DMS153 treated with DMSO at 0.1 percent for 48 hours (cell line): ENCODE measurements around the gene SMAD9.
"Not testable (repeated sequence)": the region's sequence is repeated elsewhere in the genome, so short reads cannot be mapped to it uniquely, and the experiment has no call there.

Experiments used
- DNase-seq: peaks from one replicate; lab custom pipeline; 2025; ENCODE audit not compliant: unreplicated experiment; lab: John Stamatoyannopoulos, UW

SMAD9 gene

DNA sequence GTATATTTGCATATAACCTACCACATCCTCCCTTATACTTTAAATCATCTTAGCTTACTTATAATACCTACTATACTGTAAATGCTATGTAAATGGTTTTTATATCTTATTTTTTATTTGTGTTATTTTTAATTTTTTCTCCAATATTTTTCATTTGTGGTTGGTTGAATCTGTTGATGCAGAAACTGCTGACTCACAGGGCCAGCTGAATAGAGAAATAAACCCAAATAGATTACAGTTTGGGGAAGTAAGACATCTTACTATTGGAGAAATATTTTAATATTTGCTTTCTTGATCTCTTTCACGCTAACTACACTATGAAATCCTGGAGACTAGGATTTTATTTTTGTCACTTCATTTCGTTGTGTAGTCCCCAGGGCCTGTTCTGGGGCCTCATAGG is 7.1 kb downstream of the SMAD9 start:
- DNase-seq = no peak

DNA sequence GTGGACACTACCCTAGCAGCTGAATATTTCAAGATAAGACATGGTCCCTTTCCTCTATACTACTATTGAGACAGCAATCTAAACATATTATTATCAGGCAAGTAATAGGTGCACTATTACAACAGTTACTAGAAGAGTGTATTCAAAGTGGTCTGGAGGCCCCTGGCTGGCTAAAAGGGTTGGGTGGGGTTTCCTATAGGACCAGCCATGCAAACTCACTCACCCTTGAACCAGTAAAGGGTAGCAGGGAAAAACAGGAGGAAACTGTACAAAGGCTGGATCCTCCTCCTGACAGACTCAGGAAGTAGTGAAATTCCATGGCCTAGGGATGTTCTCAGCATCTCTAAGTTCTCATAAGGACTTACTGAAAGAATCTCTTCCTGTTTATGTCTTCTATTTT is 7.7 kb downstream of the SMAD9 start:
- DNase-seq = no peak

- DNase-seq = no peak
Observed at GRCh38 chr13:36910545-36910944, 9.5 kb downstream of the SMAD9 start.

GRCh38 chr13:36907821-36908220 is 12.2 kb downstream of the SMAD9 start:
- DNase-seq = no peak

DNA sequence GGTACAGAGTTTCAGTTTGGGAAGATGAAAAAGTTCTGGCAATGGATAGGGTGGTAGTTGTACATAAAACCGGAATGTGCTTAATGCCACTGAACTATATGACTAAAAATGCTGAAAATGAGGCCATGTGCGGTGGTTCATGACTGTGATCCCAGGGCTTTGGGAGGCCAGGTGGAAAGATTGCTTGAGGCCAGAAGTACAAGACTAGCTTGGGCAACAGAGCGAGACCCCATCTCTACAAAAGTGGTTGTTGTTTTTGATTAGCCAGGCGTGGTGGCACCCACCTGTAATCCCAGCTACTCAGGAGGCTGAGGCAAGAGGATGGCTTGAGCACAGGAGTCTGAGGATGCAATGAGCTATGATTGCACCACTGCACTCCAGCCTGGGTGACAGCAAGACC is 12.8 kb downstream of the SMAD9 start:
- no peak for DNase-seq

GRCh38 chr13:36905944-36906343 is 14.1 kb downstream of the SMAD9 start:
- DNase-seq = no peak

DNA sequence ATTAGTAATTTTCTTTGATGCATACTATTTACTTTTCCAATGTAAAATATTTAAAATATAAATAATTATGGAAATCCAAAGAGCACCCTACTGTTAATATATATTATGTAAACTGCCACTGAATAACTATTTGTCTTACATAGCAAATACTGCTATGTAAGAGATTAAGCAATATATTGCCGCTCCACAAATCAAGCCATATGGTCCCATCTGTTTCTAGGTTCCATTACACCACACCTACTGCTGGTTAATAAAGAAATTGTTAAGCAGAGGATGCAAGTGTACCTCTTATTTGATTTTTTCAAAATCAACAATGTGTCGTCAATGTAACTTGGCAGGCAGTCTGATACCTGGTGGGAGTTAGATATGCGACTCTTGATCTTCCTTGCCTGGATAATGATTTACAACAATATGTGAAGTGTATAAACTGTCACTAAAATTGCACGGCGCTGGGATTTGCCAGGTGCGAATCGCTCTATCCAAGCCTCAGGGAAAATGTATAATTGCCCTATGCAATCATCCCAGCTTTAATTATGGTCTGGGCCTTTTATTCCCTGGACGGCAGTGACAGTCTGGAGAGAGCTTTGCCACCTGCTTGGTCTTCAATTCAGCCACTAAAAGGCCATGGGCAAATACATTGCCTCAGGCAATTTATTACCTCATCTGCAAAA is 16.0 kb downstream of the SMAD9 start:
- DNase-seq = peak; percentile 98

- no peak for DNase-seq
Observed at GRCh38 chr13:36897054-36897616, 22.9 kb downstream of the SMAD9 start.

DNA sequence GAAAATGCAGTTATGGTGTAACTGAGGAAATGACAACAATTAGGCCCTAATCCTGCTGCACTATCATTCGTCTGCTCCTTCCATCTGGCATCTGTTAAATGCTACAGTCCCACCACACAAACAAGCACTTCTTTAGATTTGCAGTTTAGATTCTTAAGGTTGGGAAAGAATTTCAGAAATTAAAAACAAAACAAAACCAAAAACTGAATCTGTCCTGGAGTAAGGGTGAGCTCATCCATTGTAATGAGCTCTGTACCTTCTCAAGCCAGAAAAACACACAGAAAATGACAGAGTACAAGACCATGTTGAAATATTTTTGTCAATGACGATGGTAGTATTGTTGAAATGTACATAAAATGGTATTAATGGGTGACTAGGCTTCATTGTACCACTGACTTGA is 28.3 kb downstream of the SMAD9 start:
- DNase-seq = no peak

DNA sequence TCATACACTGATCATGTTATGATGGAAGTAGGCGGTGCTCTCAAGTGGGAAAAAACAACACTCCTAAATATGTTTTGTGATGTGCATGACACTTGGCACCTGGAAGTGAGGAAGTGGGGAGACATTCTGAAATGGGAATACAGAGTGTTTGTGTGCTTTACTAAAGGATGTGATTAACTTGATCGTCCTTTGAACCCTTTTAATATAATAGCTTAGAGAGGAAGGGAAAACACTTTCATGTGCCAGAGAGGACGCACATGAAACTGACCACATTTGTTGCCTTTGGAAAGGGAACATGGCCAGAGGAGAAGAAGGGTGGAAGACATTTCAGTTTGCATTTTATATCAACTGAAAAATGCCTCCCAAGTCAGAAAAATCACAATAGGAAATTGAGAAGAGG is 31.4 kb downstream of the SMAD9 start:
- peak; percentile 52 for DNase-seq

DNA sequence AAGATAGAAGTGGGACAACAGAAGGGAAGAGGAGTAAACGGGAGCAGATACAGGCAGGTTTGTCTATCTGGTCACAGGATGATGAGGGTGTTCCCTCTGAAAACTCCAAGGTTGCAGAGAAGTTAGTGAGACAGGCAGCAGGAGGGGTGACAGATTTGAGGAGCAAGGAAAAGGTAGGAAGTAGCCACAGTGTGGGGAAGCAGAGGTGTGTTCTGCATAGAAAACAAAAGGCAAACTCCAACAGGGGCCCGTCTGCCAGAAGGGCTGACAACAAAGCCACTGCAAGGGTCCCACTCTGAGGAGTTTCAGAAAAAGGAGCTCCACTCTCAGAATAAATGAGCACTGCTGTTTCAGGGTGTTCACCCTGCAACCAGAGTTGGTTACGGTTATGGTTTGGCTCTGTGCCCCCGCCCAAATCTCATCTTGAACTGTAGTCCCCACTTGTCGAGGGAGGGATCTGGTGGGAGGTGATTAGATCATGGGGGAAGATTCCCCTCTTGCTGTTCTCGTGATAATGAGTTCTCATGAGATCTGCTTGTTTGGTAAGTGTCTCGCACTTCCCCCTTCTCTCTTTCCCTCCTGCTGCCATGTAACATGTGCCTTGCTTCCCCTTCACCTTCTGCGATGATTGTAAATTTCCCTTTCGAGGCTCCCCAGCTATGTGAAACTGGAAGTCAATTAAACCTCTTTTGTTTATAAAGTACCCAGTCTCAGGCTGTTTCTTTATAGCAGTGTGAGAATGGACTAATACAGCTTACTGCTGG is 32.1 kb downstream of the SMAD9 start:
- no peak for DNase-seq

GRCh38 chr13:36885901-36886300 is 34.1 kb downstream of the SMAD9 start:
- DNase-seq = no peak

- no peak for DNase-seq
Observed at GRCh38 chr13:36884235-36884634, 35.8 kb downstream of the SMAD9 start.

- no peak for DNase-seq
Observed at GRCh38 chr13:36883824-36884223, 36.2 kb downstream of the SMAD9 start.

GRCh38 chr13:36883392-36883791 is 36.6 kb downstream of the SMAD9 start:
- DNase-seq = not testable (repeated sequence)

GRCh38 chr13:36882829-36883390 is 37.1 kb downstream of the SMAD9 start:
- no peak for DNase-seq

DNA sequence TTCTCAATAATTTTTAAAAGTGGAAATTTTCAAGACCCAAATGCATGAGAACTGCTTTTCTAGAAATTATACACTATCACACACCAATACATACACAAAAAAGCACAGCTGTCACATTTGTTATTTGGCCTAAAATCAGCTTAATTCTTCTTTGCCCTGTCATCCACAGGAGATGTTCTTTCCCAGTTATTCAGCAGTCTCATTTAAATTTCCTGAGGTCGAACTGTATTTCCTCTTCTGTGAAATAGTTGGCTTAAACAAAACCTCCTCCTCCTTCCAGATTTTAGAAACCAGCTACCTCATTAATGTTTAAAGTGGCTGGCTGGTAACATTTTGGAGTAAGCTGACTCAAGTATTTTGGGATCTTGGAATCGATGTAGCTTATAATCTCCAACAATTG is 39.1 kb downstream of the SMAD9 start:
- no peak for DNase-seq

GRCh38 chr13:36879218-36879938 is 40.7 kb downstream of the SMAD9 start:
- no peak for DNase-seq

GRCh38 chr13:36875961-36876360 is 44.1 kb downstream of the SMAD9 start:
- no peak for DNase-seq

DNA sequence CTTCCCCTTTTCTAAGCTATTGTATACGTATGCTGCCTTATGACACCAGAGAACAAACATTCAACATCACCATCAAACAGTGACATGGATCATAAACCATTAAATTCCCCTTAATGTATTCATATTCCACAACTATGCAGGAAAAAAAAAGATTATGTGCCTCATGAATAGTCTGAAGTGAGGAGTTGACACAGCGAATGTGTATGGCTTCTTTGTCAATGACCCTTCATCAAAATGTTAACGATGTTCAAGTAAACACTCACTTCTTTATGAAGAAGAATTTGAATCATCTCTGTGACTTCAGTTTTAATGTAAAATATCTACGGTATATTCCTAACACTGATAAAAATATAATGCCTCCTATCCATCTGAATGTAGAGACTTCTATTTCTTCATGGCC is 44.6 kb downstream of the SMAD9 start:
- peak; percentile 26 for DNase-seq

DNA sequence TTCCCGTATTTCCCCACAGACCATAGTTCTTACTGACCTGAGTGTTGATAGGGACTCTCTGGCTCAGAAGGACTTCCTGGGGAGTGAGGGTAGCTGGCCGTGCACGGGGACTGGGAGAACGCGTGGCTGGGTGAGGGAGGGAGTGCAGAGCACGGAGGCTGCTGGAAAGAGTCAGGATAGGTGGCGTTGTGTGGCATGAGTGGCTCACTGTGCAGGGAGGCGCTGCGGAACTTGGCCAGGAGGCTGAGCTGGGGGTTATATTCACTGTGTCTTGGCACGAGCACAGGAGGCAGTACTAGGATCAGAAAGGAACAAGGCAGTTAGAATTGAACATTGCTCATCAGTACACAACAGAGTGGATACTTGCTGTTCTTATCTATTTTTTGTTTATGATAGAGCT is 47.4 kb downstream of the SMAD9 start:
- no peak for DNase-seq
